Chondrocyte (in vitro differentiated cells): ENCODE results near the gene SPEM1. TPM values are rescaled to one million over a fixed set of nuclear protein-coding genes. Genes with fewer than 3 reads are reported as not detected.
A peak's percentile ranks its signal among the peaks of the same experiment; 100 is the strongest.

Experiments used
- DNase-seq: peaks from one replicate; pipeline ENCODE4 v3.0.0; 2021; ENCODE audit warnings: mixed read lengths, low spot score
- H3K27ac Mint-ChIP-seq: one replicate; pipeline ENCODE4 v1.8.0; 2021; ENCODE audit warnings: mild to moderate bottlenecking, moderate library complexity, mixed read lengths; ENCODE audit not compliant: unreplicated experiment
- H3K27me3 Mint-ChIP-seq: 2 replicates; pipeline ENCODE4 v1.8.0; 2021; ENCODE audit warnings: low read depth, mixed read lengths
- H3K36me3 Mint-ChIP-seq: 2 replicates; pipeline ENCODE4 v1.8.0; 2021; ENCODE audit warnings: low read depth, mixed read lengths
- H3K4me1 Mint-ChIP-seq: 2 replicates; pipeline ENCODE4 v1.8.0; 2021; ENCODE audit warnings: low read depth, mild to moderate bottlenecking, mixed read lengths
- H3K4me3 Mint-ChIP-seq: one replicate; pipeline ENCODE4 v1.8.0; 2021; ENCODE audit warnings: mild to moderate bottlenecking, moderate library complexity, mixed read lengths; ENCODE audit not compliant: unreplicated experiment
- H3K9me3 Mint-ChIP-seq: 2 replicates; pipeline ENCODE4 v1.8.0; 2021; ENCODE audit warnings: low read depth, mixed read lengths
- CTCF ChIP-seq: fragments of 200-600 bp; sonication (generic); IDR thresholded peaks from 2 replicates; pipeline ENCODE4 v1.5.0; 2021; ENCODE audit warnings: antibody characterized with exemption, mild to moderate bottlenecking, moderate library complexity
- total RNA-seq: library from RNA; stranded (reverse); gene quantifications from 3 replicates; pipeline ENCODE4 v1.2.1, GENCODE V29; 2021

The SPEM1 gene
- total RNA-seq, 1 donor from 2014 or later: not detected

- Mint-ChIP-seq H3K4me1 (peaks cover 13% of the 10 kb centered on the region), H3K36me3 (peaks cover 28% of the 10 kb centered on the region), H3K9me3 (no peaks in the 10 kb centered on the region), H3K4me3 (no peak overlapping the region), H3K27me3 (no peaks in the 10 kb centered on the region), H3K27ac (peak overlapping the region; percentile 6)
- no peak for DNase-seq
- no peak for TF ChIP-seq CTCF
These were observed 9.3 kb upstream of the SPEM1 start for GRCh38 chr17:7410634-7411426.

GRCh38 chr17:7411427-7411750 is 8.7 kb upstream of the SPEM1 start:
- no peak for TF ChIP-seq CTCF
- no peak overlapping the region for H3K27ac Mint-ChIP-seq
- peaks cover 32% of the 10 kb centered on the region for H3K36me3 Mint-ChIP-seq
- H3K4me3 Mint-ChIP-seq: no peak overlapping the region
- no peak for DNase-seq
- H3K9me3 Mint-ChIP-seq: no peaks in the 10 kb centered on the region
- peaks cover 7% of the 10 kb centered on the region for H3K4me1 Mint-ChIP-seq
- no peaks in the 10 kb centered on the region for H3K27me3 Mint-ChIP-seq

GRCh38 chr17:7413346-7413985 is 6.7 kb upstream of the SPEM1 start:
- peaks cover 35% of the 10 kb centered on the region for H3K36me3 Mint-ChIP-seq
- no peak for DNase-seq
- no peak overlapping the region for H3K4me3 Mint-ChIP-seq
- no peak overlapping the region for H3K27ac Mint-ChIP-seq
- H3K9me3 Mint-ChIP-seq: no peaks in the 10 kb centered on the region
- no peak for TF ChIP-seq CTCF
- H3K27me3 Mint-ChIP-seq: no peaks in the 10 kb centered on the region
- no peaks in the 10 kb centered on the region for H3K4me1 Mint-ChIP-seq

GRCh38 chr17:7414837-7415236 is 5.3 kb upstream of the SPEM1 start:
- DNase-seq: no peak
- no peaks in the 10 kb centered on the region for H3K27me3 Mint-ChIP-seq
- no peak for TF ChIP-seq CTCF
- no peak overlapping the region for H3K4me3 Mint-ChIP-seq
- H3K4me1 Mint-ChIP-seq: no peaks in the 10 kb centered on the region
- no peaks in the 10 kb centered on the region for H3K9me3 Mint-ChIP-seq
- peaks cover 26% of the 10 kb centered on the region for H3K36me3 Mint-ChIP-seq
- H3K27ac Mint-ChIP-seq: no peak overlapping the region

- no peak overlapping the region for H3K4me3 Mint-ChIP-seq
These were observed 4.3 kb upstream of the SPEM1 start for GRCh38 chr17:7415784-7416183.

More at GRCh38 chr17:7415784-7416183, 4.3 kb upstream of the SPEM1 start:
- no peak for DNase-seq
- no peaks in the 10 kb centered on the region for H3K4me1 Mint-ChIP-seq
- H3K36me3 Mint-ChIP-seq: peaks cover 17% of the 10 kb centered on the region
- no peak for TF ChIP-seq CTCF
- no peak overlapping the region for H3K27ac Mint-ChIP-seq
- no peaks in the 10 kb centered on the region for H3K27me3 Mint-ChIP-seq
- H3K9me3 Mint-ChIP-seq: no peaks in the 10 kb centered on the region
